Measurements from ENCODE around the gene PRR9. TPM values are rescaled to one million over a fixed set of nuclear protein-coding genes. Genes with fewer than 3 reads are reported as not detected.

The PRR9 gene
- total RNA-seq, 3 donors from 2014 or later, result not detected

- H3K4me1 ChIP-seq (ENCODE audit: low read depth), result no peaks in the 10 kb centered on the region
- H3K36me3 ChIP-seq (ENCODE audit: low read depth), result no peaks in the 10 kb centered on the region
- no peak overlapping the region for H3K4me3 ChIP-seq
- no peaks in the 10 kb centered on the region for H3K9me3 ChIP-seq
- DNase-seq (no peak), ATAC-seq (no peak)
- no peak for TF ChIP-seq CTCF (IDR thresholded peaks at IDR 0.05)
- intact Hi-C loops (cut with DNase I, micrococcal nuclease), result no loop called here
Observed at GRCh38 chr1:153190373-153190772, 27.0 kb upstream of the PRR9 start.

- no peak for ATAC-seq
Observed at GRCh38 chr1:153192697-153193096, 24.7 kb upstream of the PRR9 start.

GRCh38 chr1:153194331-153195050 is 22.9 kb upstream of the PRR9 start:
- no peaks in the 10 kb centered on the region for H3K4me1 ChIP-seq (ENCODE audit: low read depth)
- no peak overlapping the region for H3K4me3 ChIP-seq
- ATAC-seq (no peak), DNase-seq (no peak)
- H3K9me3 ChIP-seq, result no peaks in the 10 kb centered on the region
- intact Hi-C loops (cut with DNase I, micrococcal nuclease), result no loop called here
- no peak for TF ChIP-seq CTCF (IDR thresholded peaks at IDR 0.05)
- no peaks in the 10 kb centered on the region for H3K36me3 ChIP-seq (ENCODE audit: low read depth)

More at GRCh38 chr1:153192697-153193096, 24.7 kb upstream of the PRR9 start:
- DNase-seq, result no peak
- H3K4me1 ChIP-seq (ENCODE audit: low read depth), result no peaks in the 10 kb centered on the region
- no peaks in the 10 kb centered on the region for H3K9me3 ChIP-seq
- no peak for TF ChIP-seq CTCF (IDR thresholded peaks at IDR 0.05)
- no peaks in the 10 kb centered on the region for H3K36me3 ChIP-seq (ENCODE audit: low read depth)
- no peak overlapping the region for H3K4me3 ChIP-seq
- intact Hi-C loops (cut with DNase I, micrococcal nuclease), result no loop called here

GRCh38 chr1:153195216-153195615 is 22.2 kb upstream of the PRR9 start:
- ATAC-seq (no peak), DNase-seq (no peak)
- Histone ChIP-seq H3K9me3 (no peaks in the 10 kb centered on the region), H3K36me3 (ENCODE audit: low read depth) (no peaks in the 10 kb centered on the region), H3K4me1 (ENCODE audit: low read depth) (no peaks in the 10 kb centered on the region), H3K4me3 (no peak overlapping the region)
- no peak for TF ChIP-seq CTCF (IDR thresholded peaks at IDR 0.05)
- intact Hi-C loops (cut with DNase I, micrococcal nuclease), result no loop called here

GRCh38 chr1:153202006-153202405 is 15.4 kb upstream of the PRR9 start:
- no peaks in the 10 kb centered on the region for H3K9me3 ChIP-seq
- TF ChIP-seq CTCF (IDR thresholded peaks at IDR 0.05), result no peak
- H3K4me1 ChIP-seq (ENCODE audit: low read depth), result no peaks in the 10 kb centered on the region
- intact Hi-C loops (cut with DNase I, micrococcal nuclease), result no loop called here
- ATAC-seq (no peak), DNase-seq (no peak)
- H3K4me3 ChIP-seq, result no peak overlapping the region
- no peaks in the 10 kb centered on the region for H3K36me3 ChIP-seq (ENCODE audit: low read depth)

Data from mucosa of descending colon (tissue), 3 donors.